Central memory CD8-positive, alpha-beta T cell (primary cell): Measurements from ENCODE around the gene STAT5B.
A peak's percentile ranks its signal among the peaks of the same experiment; 100 is the strongest.

ENCODE experiments used
- ATAC-seq: fragments of 150-1000 bp; cut with Tn5 transposase; replicated peaks from 2 replicates; pipeline ENCODE4 v1.10.0; 2022; ENCODE audit warnings: mild to moderate bottlenecking, moderate FRiP score, moderate number of reproducible peaks; ENCODE audit not compliant: poor library complexity, severe bottlenecking; ENCODE audit errors: extremely low read depth
- DNase-seq, 2 donors: peaks; one replicate each; pipeline ENCODE4 v3.0.0; 2021; ENCODE audit warnings: low spot score in 2 of 2
- H3K27ac Mint-ChIP-seq: one replicate; pipeline ENCODE4 v1.8.0; 2022; ENCODE audit warnings: low read depth, mild to moderate bottlenecking, moderate library complexity, mixed read lengths
- H3K27me3 Mint-ChIP-seq: one replicate; pipeline ENCODE4 v1.8.0; 2022; ENCODE audit warnings: mixed read lengths
- H3K36me3 Mint-ChIP-seq: one replicate; pipeline ENCODE4 v1.8.0; 2022; ENCODE audit warnings: mild to moderate bottlenecking, moderate library complexity, mixed read lengths; ENCODE audit not compliant: insufficient read depth
- H3K4me1 Mint-ChIP-seq: one replicate; pipeline ENCODE4 v1.8.0; 2022; ENCODE audit warnings: mixed read lengths
- H3K4me3 Mint-ChIP-seq: one replicate; pipeline ENCODE4 v1.8.0; 2022; ENCODE audit warnings: mild to moderate bottlenecking, moderate library complexity, mixed read lengths
- H3K9me3 Mint-ChIP-seq: one replicate; pipeline ENCODE4 v1.8.0; 2022; ENCODE audit warnings: mixed read lengths

STAT5B gene

GRCh38 chr17:42180922-42181850, 95.0 kb downstream of the STAT5B start, which contains the start of gene KCNH4:
TSS of gene KCNH4 (minus strand) at chr17:42181142. CDS start at chr17:42180945, 197 bp downstream.
- no peak within 1 kb of the TSS for H3K27ac Mint-ChIP-seq
- H3K27me3 Mint-ChIP-seq = no peaks in the 10 kb centered on the region
- ATAC-seq (peak; percentile 45), DNase-seq (peak; percentile 62 to 79)
- H3K36me3 Mint-ChIP-seq = peaks cover 8% of the 10 kb centered on the region
- no peaks in the 10 kb centered on the region for H3K9me3 Mint-ChIP-seq
- peak within 1 kb of the TSS; percentile 70 for H3K4me3 Mint-ChIP-seq
- H3K4me1 Mint-ChIP-seq = peaks cover 45% of the 10 kb centered on the region

DNA sequence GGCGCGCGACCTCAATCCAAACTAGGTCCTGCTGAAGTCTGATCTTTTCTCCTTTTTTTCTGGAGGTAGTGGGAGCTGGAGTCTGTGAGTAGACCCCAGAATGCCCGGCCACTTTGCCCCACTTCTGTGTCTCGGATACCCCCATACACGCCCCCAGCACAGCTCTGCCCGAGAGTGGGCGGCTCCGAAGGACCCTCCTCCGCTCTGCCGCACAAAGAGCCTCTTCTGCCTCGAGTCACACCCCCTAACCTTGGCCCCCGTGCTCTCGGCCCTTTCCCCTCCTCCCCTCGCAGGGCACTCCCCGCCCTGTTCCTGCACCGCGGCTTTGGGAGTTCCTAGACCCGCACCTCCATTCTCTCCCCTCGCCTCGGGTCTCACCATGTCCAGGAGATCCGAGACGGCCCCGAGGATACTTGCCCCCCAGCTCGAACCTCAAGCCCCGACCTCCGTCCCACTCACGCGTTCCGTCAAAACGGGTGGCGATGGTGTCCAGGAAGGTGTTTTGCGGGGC, 95.7 kb downstream of the STAT5B start:
- ATAC-seq = no peak
- H3K27ac Mint-ChIP-seq = no peak overlapping the region
- H3K27me3 Mint-ChIP-seq = no peaks in the 10 kb centered on the region

DNA sequence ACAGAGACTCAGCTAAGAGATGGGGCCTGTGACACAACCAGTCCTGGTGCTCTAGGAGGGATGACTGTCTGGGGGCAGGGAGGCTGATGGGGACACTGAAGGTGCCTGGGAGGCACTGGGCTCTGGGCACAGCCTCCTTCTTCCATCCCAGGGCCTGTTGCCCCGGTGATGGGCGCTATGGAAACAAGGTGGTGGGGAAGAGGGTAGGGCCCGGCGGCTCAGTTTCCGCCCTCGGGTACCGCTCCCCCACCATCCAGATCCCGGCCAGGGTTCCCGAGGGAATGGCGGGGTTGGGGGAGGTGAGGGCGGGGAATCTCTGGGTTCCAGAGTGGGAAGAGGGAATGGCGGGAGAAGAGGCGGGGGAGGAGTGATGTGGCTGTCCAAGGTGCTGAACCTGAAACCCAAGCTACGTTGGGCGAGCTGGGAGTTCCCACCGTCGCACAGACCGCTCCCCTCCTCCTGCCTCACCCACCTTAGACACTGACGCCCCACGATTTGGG, 96.2 kb downstream of the STAT5B start:
- no peaks in the 10 kb centered on the region for H3K9me3 Mint-ChIP-seq
- ATAC-seq (no peak), DNase-seq (no peak)
- H3K36me3 Mint-ChIP-seq = peaks cover 7% of the 10 kb centered on the region
- H3K27me3 Mint-ChIP-seq = no peaks in the 10 kb centered on the region
- peak overlapping the region; percentile 70 for H3K4me3 Mint-ChIP-seq
- peaks cover 42% of the 10 kb centered on the region for H3K4me1 Mint-ChIP-seq
- H3K27ac Mint-ChIP-seq = no peak overlapping the region

More for the DNA sequence above, 95.7 kb downstream of the STAT5B start:
- Mint-ChIP-seq H3K4me3 (peak overlapping the region; percentile 70), H3K4me1 (peaks cover 45% of the 10 kb centered on the region), H3K9me3 (no peaks in the 10 kb centered on the region), H3K36me3 (peaks cover 7% of the 10 kb centered on the region)
- DNase-seq = no peak

- no peaks in the 10 kb centered on the region for H3K9me3 Mint-ChIP-seq
- H3K27me3 Mint-ChIP-seq = no peaks in the 10 kb centered on the region
- H3K4me3 Mint-ChIP-seq = peak overlapping the region; percentile 70
- peaks cover 4% of the 10 kb centered on the region for H3K36me3 Mint-ChIP-seq
- no peak for DNase-seq
- peaks cover 36% of the 10 kb centered on the region for H3K4me1 Mint-ChIP-seq
- H3K27ac Mint-ChIP-seq = no peak overlapping the region
- ATAC-seq = no peak
These were observed 96.9 kb downstream of the STAT5B start for GRCh38 chr17:42179335-42179734.

GRCh38 chr17:42178817-42179216, 97.4 kb downstream of the STAT5B start:
- H3K4me3 Mint-ChIP-seq = no peak overlapping the region
- no peak for DNase-seq
- ATAC-seq = no peak
- peaks cover 34% of the 10 kb centered on the region for H3K4me1 Mint-ChIP-seq
- H3K27ac Mint-ChIP-seq = no peak overlapping the region
- H3K9me3 Mint-ChIP-seq = no peaks in the 10 kb centered on the region
- H3K27me3 Mint-ChIP-seq = no peaks in the 10 kb centered on the region
- H3K36me3 Mint-ChIP-seq = peaks cover 3% of the 10 kb centered on the region

DNA sequence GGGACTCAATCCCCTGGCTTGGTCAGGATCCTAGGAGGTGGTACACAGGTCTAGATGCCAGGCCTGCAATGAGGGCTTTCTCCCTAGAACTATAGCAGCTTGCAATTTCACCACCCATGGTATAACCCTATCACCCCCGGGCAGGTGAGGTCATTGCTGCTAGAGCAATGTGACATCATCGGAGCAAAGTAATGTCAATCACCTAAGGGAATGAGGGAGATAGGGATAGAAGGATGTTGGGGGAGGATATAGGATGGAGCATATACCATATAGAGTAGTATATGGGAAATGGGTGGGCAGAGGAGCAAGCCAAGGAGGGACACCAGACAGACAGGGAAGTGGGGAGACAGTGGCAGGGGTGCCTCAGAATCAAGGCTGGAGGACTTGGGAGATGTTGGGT, 98.5 kb downstream of the STAT5B start:
- H3K36me3 Mint-ChIP-seq = peaks cover 2% of the 10 kb centered on the region
- H3K27me3 Mint-ChIP-seq = no peaks in the 10 kb centered on the region
- ATAC-seq (no peak), DNase-seq (no peak)
- no peak overlapping the region for H3K27ac Mint-ChIP-seq
- peaks cover 23% of the 10 kb centered on the region for H3K4me1 Mint-ChIP-seq
- H3K9me3 Mint-ChIP-seq = no peaks in the 10 kb centered on the region
- no peak overlapping the region for H3K4me3 Mint-ChIP-seq

DNA sequence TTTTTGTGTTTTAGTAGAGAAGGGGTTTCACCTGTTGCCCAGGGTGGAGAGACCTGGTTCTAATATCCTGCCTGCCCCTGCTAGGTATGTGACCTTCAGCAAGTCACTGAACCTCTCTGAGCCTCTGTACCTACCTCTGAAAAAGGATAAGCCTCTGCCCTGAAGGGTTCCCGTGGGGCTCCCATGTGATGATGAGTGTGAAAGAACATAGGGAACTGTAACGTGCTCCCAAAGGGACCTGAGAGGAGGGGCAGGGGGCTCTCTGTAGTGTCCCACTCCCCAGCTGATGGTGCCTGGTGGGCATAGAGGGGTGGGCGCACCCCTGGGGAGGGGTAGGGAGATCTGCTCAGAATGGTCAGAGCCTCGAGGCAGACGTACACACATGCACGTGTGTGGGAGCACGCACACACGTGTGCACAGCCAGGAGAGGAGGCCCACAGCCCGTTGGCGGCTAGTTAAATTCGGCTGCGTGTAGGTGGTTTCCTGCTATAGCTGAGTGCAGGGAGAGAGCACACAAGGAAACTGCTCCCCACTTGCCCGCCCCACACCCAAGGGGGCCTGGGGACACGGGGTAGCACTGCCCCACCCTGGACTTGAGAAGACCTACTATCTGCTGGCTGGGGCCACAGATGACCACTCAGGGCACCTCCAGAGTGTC, 101.9 kb downstream of the STAT5B start:
- no peaks in the 10 kb centered on the region for H3K9me3 Mint-ChIP-seq
- DNase-seq (no peak), ATAC-seq (no peak)
- H3K4me3 Mint-ChIP-seq = no peak overlapping the region
- no peaks in the 10 kb centered on the region for H3K27me3 Mint-ChIP-seq
- H3K27ac Mint-ChIP-seq = no peak overlapping the region
- peaks cover 10% of the 10 kb centered on the region for H3K4me1 Mint-ChIP-seq
- no peaks in the 10 kb centered on the region for H3K36me3 Mint-ChIP-seq

DNA sequence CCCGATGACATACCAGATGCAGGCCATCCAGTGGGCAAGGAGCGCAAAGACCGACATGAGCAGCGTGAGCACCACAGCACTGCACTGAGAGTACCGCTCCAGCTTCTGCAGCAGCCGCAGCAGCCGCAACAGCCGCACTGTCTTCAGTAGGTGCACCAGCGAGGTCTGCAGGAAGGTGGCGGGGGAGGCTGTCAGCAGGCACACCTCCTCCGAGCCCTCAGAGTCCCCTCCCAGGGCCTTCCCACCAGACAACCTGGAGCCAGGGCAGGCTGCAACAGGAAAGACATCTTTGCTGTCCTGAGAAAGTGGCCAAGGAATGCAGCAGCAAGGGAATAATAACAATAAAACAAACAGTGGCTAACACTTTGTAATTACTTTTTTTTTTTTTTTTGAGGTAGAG, 104.4 kb downstream of the STAT5B start:
- Mint-ChIP-seq H3K27me3 (no peaks in the 10 kb centered on the region), H3K27ac (no peak overlapping the region), H3K9me3 (no peaks in the 10 kb centered on the region), H3K4me1 (no peaks in the 10 kb centered on the region), H3K36me3 (no peaks in the 10 kb centered on the region), H3K4me3 (no peak overlapping the region)
- ATAC-seq (no peak), DNase-seq (no peak)

DNA sequence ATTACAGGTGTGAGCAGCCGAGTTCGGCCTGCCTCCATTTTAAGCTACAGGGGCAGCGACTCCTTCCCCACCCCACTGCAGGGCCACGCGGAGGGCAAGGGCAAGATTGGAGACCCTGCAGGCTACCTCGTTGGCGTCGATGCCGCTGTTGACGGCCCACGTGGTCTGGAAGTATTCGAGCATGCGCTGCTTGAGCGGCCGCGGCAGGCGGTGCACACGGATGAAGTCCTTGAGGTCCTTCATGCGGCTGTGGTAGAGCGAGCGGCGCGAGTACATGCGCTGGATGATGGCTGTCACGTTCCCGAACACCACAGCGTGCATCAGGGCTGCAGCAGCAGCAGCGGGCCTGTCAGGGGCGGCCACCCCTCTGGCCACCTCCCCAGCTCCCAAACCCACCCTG, 106.8 kb downstream of the STAT5B start:
- H3K4me3 Mint-ChIP-seq = no peak overlapping the region
- H3K27ac Mint-ChIP-seq = no peak overlapping the region
- no peak for ATAC-seq
- H3K9me3 Mint-ChIP-seq = no peaks in the 10 kb centered on the region
- no peaks in the 10 kb centered on the region for H3K27me3 Mint-ChIP-seq
- no peaks in the 10 kb centered on the region for H3K36me3 Mint-ChIP-seq
- H3K4me1 Mint-ChIP-seq = no peaks in the 10 kb centered on the region
- DNase-seq = no peak

- no peak for ATAC-seq
- H3K36me3 Mint-ChIP-seq = no peaks in the 10 kb centered on the region
- H3K27me3 Mint-ChIP-seq = no peaks in the 10 kb centered on the region
- H3K9me3 Mint-ChIP-seq = no peaks in the 10 kb centered on the region
- no peak overlapping the region for H3K4me3 Mint-ChIP-seq
- DNase-seq = no peak
- peak overlapping the region; percentile 54 for H3K27ac Mint-ChIP-seq
- H3K4me1 Mint-ChIP-seq = no peaks in the 10 kb centered on the region
These were observed 108.4 kb downstream of the STAT5B start for GRCh38 chr17:42167807-42168206.

DNA sequence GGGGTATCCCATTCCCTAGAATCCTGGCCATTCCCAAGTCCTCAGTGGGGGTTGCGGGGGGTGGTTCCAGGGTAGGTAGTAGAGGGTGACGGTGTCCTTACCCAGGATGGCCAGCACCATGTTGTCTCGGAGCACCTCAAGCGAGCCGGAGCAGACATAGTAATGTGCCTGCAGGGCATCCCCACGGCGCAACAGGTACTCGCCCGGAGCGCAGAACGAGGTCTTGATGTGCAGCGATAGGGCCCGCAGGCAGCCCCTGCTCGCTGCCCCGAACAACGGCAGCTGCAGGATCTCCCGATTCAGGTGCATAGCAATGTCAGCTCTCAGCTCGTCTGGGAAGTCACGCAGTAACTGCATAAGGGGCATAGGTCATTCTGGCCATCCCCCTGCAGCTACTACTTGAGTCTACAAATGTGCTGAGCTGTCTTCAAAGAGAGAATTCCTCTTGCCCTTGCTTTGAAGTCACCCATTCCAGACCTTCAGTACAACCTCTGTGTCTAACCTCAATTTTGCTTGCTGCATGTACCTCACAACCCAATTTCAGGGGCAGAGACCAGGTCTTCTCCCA, 109.9 kb downstream of the STAT5B start:
- no peak overlapping the region for H3K27ac Mint-ChIP-seq
- ATAC-seq (no peak), DNase-seq (no peak)
- no peak overlapping the region for H3K4me3 Mint-ChIP-seq
- no peaks in the 10 kb centered on the region for H3K27me3 Mint-ChIP-seq
- H3K36me3 Mint-ChIP-seq = no peaks in the 10 kb centered on the region
- H3K4me1 Mint-ChIP-seq = no peaks in the 10 kb centered on the region
- H3K9me3 Mint-ChIP-seq = no peaks in the 10 kb centered on the region

GRCh38 chr17:42165751-42166150, 110.4 kb downstream of the STAT5B start:
- H3K36me3 Mint-ChIP-seq = no peaks in the 10 kb centered on the region
- no peak for DNase-seq
- ATAC-seq = no peak
- H3K27ac Mint-ChIP-seq = no peak overlapping the region
- no peaks in the 10 kb centered on the region for H3K4me1 Mint-ChIP-seq
- no peaks in the 10 kb centered on the region for H3K9me3 Mint-ChIP-seq
- no peaks in the 10 kb centered on the region for H3K27me3 Mint-ChIP-seq
- H3K4me3 Mint-ChIP-seq = no peak overlapping the region
